WTC11 (cell line): ENCODE data around the gene UMOD. TPM values are rescaled to one million over a fixed set of nuclear protein-coding genes. Genes with fewer than 3 reads are reported as not detected.

Source experiments
- total RNA-seq: library from RNA; stranded (reverse); gene quantifications from 3 replicates; pipeline ENCODE4 v1.2.3, GENCODE V29; 2021

Gene UMOD
- total RNA-seq, 1 experiment from 2014 or later = not detected

Other genes starting within 250 kb of the UMOD start
- gene GP2, start 25.2 kb downstream of the UMOD start, total RNA-seq = 6.0 to 8.3 TPM (median 6.6 TPM) in 3 replicates
- not detected in 3 replicates for gene PDILT, start 52.0 kb upstream of the UMOD start, total RNA-seq
- 0.16 to 0.17 TPM in 2 of 3 replicates, not detected in the other for gene ACSM5, start 56.8 kb upstream of the UMOD start, total RNA-seq
- 0.14 TPM in 1 of 3 replicates, not detected in the others for gene ACSM2A, start 98.8 kb upstream of the UMOD start, total RNA-seq
- gene ACSM2B, start 223.7 kb upstream of the UMOD start, total RNA-seq = 0.20 to 0.27 TPM in 2 of 3 replicates, not detected in the other